Measurements from ENCODE around the gene PLPP3.

PLPP3 gene

GRCh38 chr1:56525489-56526041 lies 53.8 kb downstream of the PLPP3 start:
- H3K4me3 ChIP-seq (replicated peaks in 1 of 2; ENCODE audit: low read depth in 2 of 2, low read length in 2 of 2), result no peak overlapping the region
- DNase-seq (ENCODE audit: low read depth in 2 of 2), result peak in 1 of 2 donors; percentile 54
- TF ChIP-seq CTCF (IDR thresholded peaks at IDR 0.05; ENCODE audit: low read depth, low read length), result no peak

- no peak overlapping the region for H3K4me3 ChIP-seq (replicated peaks in 1 of 2; ENCODE audit: low read depth in 2 of 2, low read length in 2 of 2)
- no peak for DNase-seq (ENCODE audit: low read depth in 2 of 2)
- no peak for TF ChIP-seq CTCF (IDR thresholded peaks at IDR 0.05; ENCODE audit: low read depth, low read length)
Measured at GRCh38 chr1:56524263-56524662, 55.1 kb downstream of the PLPP3 start.

- DNase-seq (ENCODE audit: low read depth in 2 of 2), result peak in 1 of 2 donors; percentile 48
- TF ChIP-seq CTCF (IDR thresholded peaks at IDR 0.05; ENCODE audit: low read depth, low read length), result no peak
- no peak overlapping the region for H3K4me3 ChIP-seq (replicated peaks in 1 of 2; ENCODE audit: low read depth in 2 of 2, low read length in 2 of 2)
Measured at GRCh38 chr1:56522680-56523079, 56.7 kb downstream of the PLPP3 start.

- DNase-seq (ENCODE audit: low read depth in 2 of 2), result peak in 1 of 2 donors; percentile 34
- TF ChIP-seq CTCF (IDR thresholded peaks at IDR 0.05; ENCODE audit: low read depth, low read length), result no peak
Measured at GRCh38 chr1:56520016-56520601, 59.3 kb downstream of the PLPP3 start.

GRCh38 chr1:56517404-56518130 lies 61.8 kb downstream of the PLPP3 start:
- TF ChIP-seq CTCF (IDR thresholded peaks at IDR 0.05; ENCODE audit: low read depth, low read length), result no peak
- DNase-seq (ENCODE audit: low read depth in 2 of 2), result no peak
- no peak overlapping the region for H3K4me3 ChIP-seq (replicated peaks in 1 of 2; ENCODE audit: low read depth in 2 of 2, low read length in 2 of 2)

More at GRCh38 chr1:56520016-56520601, 59.3 kb downstream of the PLPP3 start:
- H3K4me3 ChIP-seq (replicated peaks in 1 of 2; ENCODE audit: low read depth in 2 of 2, low read length in 2 of 2), result no peak overlapping the region

GRCh38 chr1:56516539-56517252 lies 62.7 kb downstream of the PLPP3 start:
- peak; percentile 50 to 75 for DNase-seq (ENCODE audit: low read depth in 2 of 2)
- H3K4me3 ChIP-seq (replicated peaks in 1 of 2; ENCODE audit: low read depth in 2 of 2, low read length in 2 of 2), result no peak overlapping the region
- no peak for TF ChIP-seq CTCF (IDR thresholded peaks at IDR 0.05; ENCODE audit: low read depth, low read length)
